NT2/D1 (cell line): ENCODE data around the gene S100PBP.

Experiments
- SUZ12 ChIP-seq: IDR thresholded peaks from 2 replicates; pipeline ENCODE4 v1.6.1; 2011; ENCODE audit not compliant: insufficient read length, insufficient read depth; ENCODE audit errors: extremely low read depth
- ZNF274 ChIP-seq: IDR thresholded peaks from 2 replicates; pipeline ENCODE4 v1.6.1; 2011; ENCODE audit warnings: mild to moderate bottlenecking, low read depth, low read length

DNA sequence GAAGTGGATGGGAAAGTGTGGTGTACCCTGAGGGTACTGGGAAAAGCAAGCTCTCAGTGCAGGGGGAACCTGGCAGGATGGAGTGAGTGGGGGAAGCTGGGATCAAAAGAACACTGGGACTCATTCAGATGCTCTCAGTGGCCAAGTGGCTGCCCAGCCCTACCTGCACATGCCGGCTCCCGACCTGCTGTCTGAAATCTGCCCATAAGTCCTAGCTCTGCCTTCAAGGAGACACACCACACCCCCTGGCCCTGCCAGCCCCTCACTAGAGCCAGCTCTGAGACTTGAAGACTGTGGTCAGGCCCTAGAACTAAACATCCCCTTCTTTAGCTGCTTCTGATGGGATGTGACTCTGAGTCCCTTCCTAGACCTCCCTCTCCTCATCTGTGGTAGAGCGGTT is 81.5 kb downstream of the S100PBP start:
- TF ChIP-seq ZNF274 (no peak), SUZ12 (no peak)
